ENCODE measurements around the gene ALOX12B.

GRCh38 chr17:8068736-8069586 lies 18.6 kb downstream of the ALOX12B start:
- no peak for TF ChIP-seq CTCF (IDR thresholded peaks at IDR 0.05; ENCODE audit: control extremely low read depth in 1 of 3, insufficient read depth in 1 of 3, low read depth in 1 of 3, low read length in 3 of 3)
- no peak for TF ChIP-seq EP300 (IDR thresholded peaks at IDR 0.05; ENCODE audit: borderline replicate concordance in 1 of 2, low read depth in 2 of 2, low read length in 2 of 2)
- TF ChIP-seq POLR2AphosphoS5 (IDR thresholded peaks at IDR 0.05; ENCODE audit: low read depth, low read length) = no peak
- no peak for TF ChIP-seq EZH2 (IDR thresholded peaks at IDR 0.05; ENCODE audit: low read depth, low read length, severe bottlenecking)
- no peak for TF ChIP-seq RAD21 (IDR thresholded peaks at IDR 0.05 in 1 of 2, conservative IDR thresholded peaks at IDR 0.05 in 1 of 2; ENCODE audit: low read depth in 2 of 2, low read length in 2 of 2)
